GM19238 (cell line): Measurements from ENCODE around the gene PRG2.
"Not testable (repeated sequence)": the region's sequence is repeated elsewhere in the genome, so short reads cannot be mapped to it uniquely, and the experiment has no call there.

Experiments
- DNase-seq: peaks from one replicate; pipeline ENCODE4 v3.0.0; 2011; ENCODE audit warnings: low spot score; ENCODE audit not compliant: insufficient read length

Gene PRG2

GRCh38 chr11:57421066-57421465 lies 30.6 kb upstream of the PRG2 start:
- DNase-seq, result no peak

GRCh38 chr11:57419146-57419545 lies 28.7 kb upstream of the PRG2 start:
- DNase-seq, result no peak

- no peak for DNase-seq
Measured at GRCh38 chr11:57418131-57418530, 27.7 kb upstream of the PRG2 start.

GRCh38 chr11:57417056-57417455 lies 26.6 kb upstream of the PRG2 start:
- no peak for DNase-seq

DNA sequence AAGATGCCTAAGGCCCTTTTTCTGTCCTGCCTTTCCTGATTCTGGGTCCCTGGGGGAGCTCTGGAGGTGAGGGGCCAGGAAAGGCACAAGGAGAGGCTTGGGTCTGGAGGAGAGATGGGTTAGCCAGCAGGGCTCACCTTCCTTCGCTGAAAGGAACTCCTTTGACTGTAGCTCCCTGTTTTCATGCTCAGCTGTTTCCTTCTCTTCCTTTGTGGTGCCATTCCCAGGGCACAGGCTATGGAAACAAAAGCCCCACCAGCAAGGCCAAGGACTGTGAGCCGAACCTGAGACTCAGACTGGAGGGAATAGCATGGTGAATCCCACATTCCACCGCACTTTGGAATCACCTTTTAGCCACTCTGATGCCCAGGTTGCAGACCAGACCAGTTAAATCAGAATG lies 26.0 kb upstream of the PRG2 start:
- DNase-seq, result no peak

- DNase-seq, result no peak
Measured at GRCh38 chr11:57414612-57415212, 24.3 kb upstream of the PRG2 start.

- no peak for DNase-seq
Measured at GRCh38 chr11:57413681-57414080, 23.2 kb upstream of the PRG2 start.

DNA sequence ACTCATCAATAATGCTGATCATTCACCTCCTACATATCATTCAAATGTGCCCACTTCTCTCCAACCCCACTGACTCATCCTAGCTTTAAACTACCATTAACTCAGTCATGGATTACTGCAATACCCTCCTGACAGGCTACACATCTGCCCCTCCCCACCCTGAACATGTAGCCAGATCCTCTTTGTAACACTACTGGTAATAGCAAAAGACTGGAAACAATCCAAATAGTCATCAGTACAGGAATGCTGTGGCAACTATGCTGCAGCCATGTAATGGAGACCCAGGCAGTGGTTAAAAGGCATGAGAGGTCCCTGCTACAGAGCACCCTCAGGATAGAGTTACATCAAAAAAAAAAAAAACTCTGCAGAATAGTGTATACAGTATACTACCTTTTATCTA lies 19.8 kb upstream of the PRG2 start:
- DNase-seq, result no peak

DNA sequence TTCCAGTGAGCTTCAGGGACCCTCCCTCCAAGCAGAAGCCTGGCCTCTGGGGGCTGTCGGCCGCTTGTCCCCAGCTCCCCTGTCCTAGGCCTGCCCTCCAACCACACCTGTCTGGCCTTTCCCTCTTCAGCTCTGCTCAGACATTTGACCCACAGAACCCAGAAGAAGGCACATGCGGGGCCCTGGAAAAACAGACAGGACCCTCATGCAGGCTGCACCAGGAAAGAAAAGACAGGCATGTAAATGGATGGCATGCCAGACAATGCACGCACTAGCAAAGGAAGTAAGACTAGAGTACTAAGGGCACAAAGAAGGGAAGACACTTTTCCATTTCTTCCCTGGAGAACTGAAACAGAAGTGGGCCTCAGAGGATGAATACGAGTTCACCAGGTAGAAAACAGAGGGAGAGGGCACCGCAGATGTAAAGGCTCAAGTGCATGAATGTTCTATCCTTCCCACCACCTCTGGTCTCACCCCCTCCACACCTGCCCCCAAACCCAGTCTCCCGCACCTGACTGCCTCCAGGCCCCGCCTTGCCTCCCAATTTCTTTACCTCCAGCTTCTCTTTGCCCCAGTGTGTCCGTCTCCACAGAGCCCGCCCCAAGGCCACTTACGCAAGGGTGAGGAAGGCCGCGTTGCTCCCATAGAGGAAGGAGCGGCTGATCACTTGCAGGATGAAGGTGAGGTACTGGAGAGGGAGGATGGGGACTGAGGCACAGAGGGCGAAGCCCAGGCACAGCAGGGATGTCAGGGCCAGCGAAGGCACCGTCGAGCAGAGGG lies 19.1 kb upstream of the PRG2 start:
- no peak for DNase-seq

DNA sequence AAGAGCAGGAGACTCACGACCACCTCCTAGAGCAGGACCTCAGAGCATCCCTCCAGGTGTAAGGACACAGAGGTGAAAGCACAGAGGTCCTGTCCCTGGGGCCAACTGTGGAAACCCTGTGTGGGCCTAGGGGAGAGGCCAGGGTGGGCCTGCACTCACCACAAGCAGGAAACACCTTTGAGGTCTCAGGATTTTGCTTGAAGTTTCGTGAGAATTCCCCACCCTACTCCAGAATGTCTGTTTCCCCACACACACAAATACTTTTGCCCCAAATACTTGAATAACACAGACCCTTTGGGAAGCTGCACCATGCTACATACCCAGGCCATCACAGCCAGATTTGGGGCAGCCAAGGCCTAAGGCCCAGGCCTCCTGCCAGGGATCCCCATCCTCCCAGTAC lies 18.3 kb upstream of the PRG2 start:
- DNase-seq, result no peak

- DNase-seq, result no peak
Measured at GRCh38 chr11:57407941-57408475, 17.6 kb upstream of the PRG2 start.

DNA sequence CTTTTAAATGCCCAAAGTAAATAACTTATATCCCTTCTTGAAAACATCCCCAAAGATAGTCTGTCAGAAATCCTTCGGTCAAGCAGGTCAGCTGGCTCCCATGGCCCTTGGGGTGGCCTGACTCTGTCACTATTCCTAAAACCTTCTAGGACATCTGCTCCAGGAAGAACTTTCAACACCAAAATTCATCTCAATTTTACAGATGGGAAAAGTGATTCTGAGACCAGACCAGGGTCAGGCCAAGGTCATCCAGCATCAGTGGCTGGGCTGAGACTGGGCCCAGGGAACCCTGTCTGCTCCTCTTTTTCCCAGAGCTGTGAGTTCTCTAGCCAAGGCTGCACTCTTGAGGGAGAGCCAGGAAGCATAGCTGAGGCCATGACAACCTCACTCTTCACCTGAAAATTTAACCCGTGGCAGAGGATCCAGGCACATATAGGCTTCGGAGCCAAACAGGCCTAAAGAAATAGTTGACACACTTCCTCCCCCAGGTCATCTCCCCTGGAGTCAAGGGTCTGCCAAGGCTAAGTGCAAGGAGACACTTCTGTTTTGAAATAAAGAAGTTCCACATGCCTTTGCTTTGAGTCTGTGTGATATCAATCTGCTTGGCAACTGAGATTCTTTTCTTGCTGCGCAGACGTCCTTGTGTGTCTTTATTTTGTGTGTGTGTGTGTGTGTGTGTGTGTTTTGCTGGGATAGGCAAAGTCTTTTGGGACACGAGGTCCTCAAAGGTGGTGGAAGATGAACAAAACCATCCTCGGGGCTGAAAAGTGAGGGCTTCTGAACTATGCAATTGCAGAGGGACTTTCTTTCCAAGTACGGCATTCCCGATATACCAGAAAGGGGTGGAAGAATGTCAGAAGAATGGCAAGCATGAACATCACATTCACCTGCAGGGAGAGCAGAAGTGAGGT lies 16.8 kb upstream of the PRG2 start:
- no peak for DNase-seq

DNA sequence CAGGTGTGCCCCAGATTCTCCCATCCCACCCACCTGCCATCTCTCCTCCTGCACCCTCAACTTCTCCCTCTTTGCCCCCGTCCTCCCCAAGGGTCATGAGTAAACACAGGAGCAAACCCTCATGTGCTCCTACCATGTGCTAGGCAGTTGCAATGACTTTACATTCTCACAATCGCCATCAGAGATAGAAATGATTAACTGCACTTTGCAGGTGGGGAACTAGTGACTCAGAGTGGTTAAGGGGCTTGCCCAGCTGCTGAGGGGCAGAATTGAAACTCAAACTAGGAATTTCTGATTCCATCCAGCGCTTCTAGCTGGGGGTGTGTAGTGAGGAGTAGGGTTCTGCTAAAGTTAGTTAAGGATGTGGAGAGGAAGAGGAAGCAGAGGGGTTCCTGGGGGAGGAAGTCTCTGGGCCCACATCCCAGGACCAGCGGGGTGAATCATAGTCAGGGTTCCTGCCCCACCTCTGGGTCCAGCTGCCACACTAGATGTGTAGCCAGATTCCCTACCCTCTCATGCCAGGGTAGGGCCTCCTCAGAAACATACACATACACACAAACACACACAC lies 16.0 kb upstream of the PRG2 start:
- peak; percentile 32 for DNase-seq

GRCh38 chr11:57405271-57405860 lies 14.9 kb upstream of the PRG2 start:
- DNase-seq, result no peak

DNA sequence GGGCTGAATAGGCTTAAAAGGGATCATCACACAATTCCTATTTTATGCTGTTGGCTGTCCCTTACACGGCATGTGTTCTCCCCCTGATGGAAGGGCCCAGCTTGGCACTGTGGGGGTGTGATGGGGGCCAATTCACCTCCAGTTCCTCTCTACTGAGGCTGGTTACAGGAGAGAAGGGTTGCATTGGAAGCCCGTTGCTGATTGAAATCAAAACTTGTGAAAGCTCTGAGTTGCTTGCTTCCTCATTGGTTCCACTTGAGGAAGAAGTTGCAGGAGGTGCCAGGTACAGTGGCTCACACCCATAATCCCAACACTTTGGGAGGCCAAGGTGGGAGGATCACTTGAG lies 13.3 kb upstream of the PRG2 start:
- no peak for DNase-seq

DNA sequence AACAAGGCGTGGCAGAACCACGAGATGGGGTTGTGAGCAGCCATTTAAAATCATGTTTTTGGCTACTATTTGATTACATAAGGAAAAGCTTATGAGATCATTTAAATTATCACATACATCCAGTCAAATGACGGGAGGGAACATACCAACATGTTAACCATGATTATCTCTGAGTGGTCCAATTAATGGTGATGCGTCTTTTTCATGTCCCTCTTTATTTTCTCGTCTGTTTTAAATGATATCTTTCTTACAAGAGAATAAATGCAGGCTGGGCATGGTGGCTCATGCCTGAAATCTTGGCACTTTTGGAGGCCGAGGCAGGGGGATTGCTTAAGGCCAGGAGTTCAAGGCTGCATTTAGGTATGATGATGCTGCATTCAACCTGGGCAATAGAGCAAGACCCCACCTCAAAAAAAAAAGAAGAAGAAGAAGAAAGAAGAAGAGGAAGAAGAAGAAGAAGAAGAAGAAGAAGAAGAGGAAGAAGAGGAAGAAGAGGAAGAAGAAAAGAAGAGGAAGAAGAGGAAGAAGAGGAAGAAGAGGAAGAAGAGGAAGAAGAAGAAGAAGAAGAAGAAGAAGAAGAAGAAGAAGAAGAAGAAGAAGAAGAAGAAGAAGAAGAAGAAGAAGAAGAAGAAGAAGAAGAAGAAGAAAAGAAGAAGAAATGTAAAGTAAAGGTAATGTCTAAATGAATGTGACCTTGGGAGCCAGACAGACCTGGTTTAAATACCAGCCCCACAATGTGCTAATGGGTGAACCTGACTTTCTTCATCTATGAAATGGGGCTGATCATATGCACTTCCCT lies 12.8 kb upstream of the PRG2 start:
- DNase-seq, result not testable (repeated sequence)

- no peak for DNase-seq
Measured at GRCh38 chr11:57402188-57403002, 11.9 kb upstream of the PRG2 start.

- DNase-seq, result no peak
Measured at GRCh38 chr11:57399972-57400578, 9.6 kb upstream of the PRG2 start.

- no peak for DNase-seq
Measured at GRCh38 chr11:57399221-57399620, 8.8 kb upstream of the PRG2 start.
